ENCODE data around the gene PSMD13.

PSMD13 gene

GRCh38 chr11:240315-240714, 3.5 kb downstream of the PSMD13 start:
- Histone ChIP-seq H3K36me3 (ENCODE audit: control insufficient read depth, insufficient read depth, low read length) (no peaks in the 10 kb centered on the region), H3K9me3 (ENCODE audit: control insufficient read depth, low read length) (no peaks in the 10 kb centered on the region), H3K4me1 (ENCODE audit: control insufficient read depth, insufficient read depth, low read length) (peaks cover 13% of the 10 kb centered on the region), H3K4me3 (ENCODE audit: low read length) (no peak overlapping the region), H3K9ac (ENCODE audit: low read length) (no peak overlapping the region), H3K27me3 (ENCODE audit: control insufficient read depth, insufficient read depth, low read length) (no peaks in the 10 kb centered on the region)

GRCh38 chr11:241634-242033, 4.9 kb downstream of the PSMD13 start:
- Histone ChIP-seq H3K27me3 (ENCODE audit: control insufficient read depth, insufficient read depth, low read length) (no peaks in the 10 kb centered on the region), H3K9me3 (ENCODE audit: control insufficient read depth, low read length) (no peaks in the 10 kb centered on the region), H3K36me3 (ENCODE audit: control insufficient read depth, insufficient read depth, low read length) (peaks cover 4% of the 10 kb centered on the region), H3K4me1 (ENCODE audit: control insufficient read depth, insufficient read depth, low read length) (peaks cover 10% of the 10 kb centered on the region), H3K4me3 (ENCODE audit: low read length) (no peak overlapping the region), H3K9ac (ENCODE audit: low read length) (no peak overlapping the region)

GRCh38 chr11:244376-244775, 7.6 kb downstream of the PSMD13 start:
- H3K27me3 ChIP-seq (ENCODE audit: control insufficient read depth, insufficient read depth, low read length), result no peaks in the 10 kb centered on the region
- no peaks in the 10 kb centered on the region for H3K4me1 ChIP-seq (ENCODE audit: control insufficient read depth, insufficient read depth, low read length)
- no peak overlapping the region for H3K9ac ChIP-seq (ENCODE audit: low read length)
- no peaks in the 10 kb centered on the region for H3K9me3 ChIP-seq (ENCODE audit: control insufficient read depth, low read length)
- no peak overlapping the region for H3K4me3 ChIP-seq (ENCODE audit: low read length)
- peaks cover 11% of the 10 kb centered on the region for H3K36me3 ChIP-seq (ENCODE audit: control insufficient read depth, insufficient read depth, low read length)

- H3K4me3 ChIP-seq (ENCODE audit: low read length), result no peak overlapping the region
- no peaks in the 10 kb centered on the region for H3K27me3 ChIP-seq (ENCODE audit: control insufficient read depth, insufficient read depth, low read length)
- H3K4me1 ChIP-seq (ENCODE audit: control insufficient read depth, insufficient read depth, low read length), result no peaks in the 10 kb centered on the region
- H3K9ac ChIP-seq (ENCODE audit: low read length), result no peak overlapping the region
- H3K36me3 ChIP-seq (ENCODE audit: control insufficient read depth, insufficient read depth, low read length), result peaks cover 11% of the 10 kb centered on the region
- no peaks in the 10 kb centered on the region for H3K9me3 ChIP-seq (ENCODE audit: control insufficient read depth, low read length)
Observed at GRCh38 chr11:249062-249461, 12.3 kb downstream of the PSMD13 start.

GRCh38 chr11:250274-250673, 13.5 kb downstream of the PSMD13 start:
- Histone ChIP-seq H3K4me1 (ENCODE audit: control insufficient read depth, insufficient read depth, low read length) (no peaks in the 10 kb centered on the region), H3K36me3 (ENCODE audit: control insufficient read depth, insufficient read depth, low read length) (peaks cover 11% of the 10 kb centered on the region), H3K9ac (ENCODE audit: low read length) (no peak overlapping the region), H3K27me3 (ENCODE audit: control insufficient read depth, insufficient read depth, low read length) (no peaks in the 10 kb centered on the region), H3K9me3 (ENCODE audit: control insufficient read depth, low read length) (no peaks in the 10 kb centered on the region), H3K4me3 (ENCODE audit: low read length) (no peak overlapping the region)

GRCh38 chr11:250740-251299, 14.0 kb downstream of the PSMD13 start:
- Histone ChIP-seq H3K4me3 (ENCODE audit: low read length) (no peak overlapping the region), H3K9ac (ENCODE audit: low read length) (no peak overlapping the region), H3K27me3 (ENCODE audit: control insufficient read depth, insufficient read depth, low read length) (no peaks in the 10 kb centered on the region), H3K4me1 (ENCODE audit: control insufficient read depth, insufficient read depth, low read length) (no peaks in the 10 kb centered on the region), H3K36me3 (ENCODE audit: control insufficient read depth, insufficient read depth, low read length) (peaks cover 9% of the 10 kb centered on the region), H3K9me3 (ENCODE audit: control insufficient read depth, low read length) (no peaks in the 10 kb centered on the region)

GRCh38 chr11:251550-251949, 14.8 kb downstream of the PSMD13 start:
- no peak overlapping the region for H3K9ac ChIP-seq (ENCODE audit: low read length)
- no peak overlapping the region for H3K4me3 ChIP-seq (ENCODE audit: low read length)
- H3K9me3 ChIP-seq (ENCODE audit: control insufficient read depth, low read length), result no peaks in the 10 kb centered on the region
- no peaks in the 10 kb centered on the region for H3K27me3 ChIP-seq (ENCODE audit: control insufficient read depth, insufficient read depth, low read length)
- H3K4me1 ChIP-seq (ENCODE audit: control insufficient read depth, insufficient read depth, low read length), result no peaks in the 10 kb centered on the region
- peaks cover 6% of the 10 kb centered on the region for H3K36me3 ChIP-seq (ENCODE audit: control insufficient read depth, insufficient read depth, low read length)

GRCh38 chr11:252666-253065, 15.9 kb downstream of the PSMD13 start:
- no peaks in the 10 kb centered on the region for H3K27me3 ChIP-seq (ENCODE audit: control insufficient read depth, insufficient read depth, low read length)
- H3K36me3 ChIP-seq (ENCODE audit: control insufficient read depth, insufficient read depth, low read length), result peaks cover 6% of the 10 kb centered on the region
- no peak overlapping the region for H3K4me3 ChIP-seq (ENCODE audit: low read length)
- no peaks in the 10 kb centered on the region for H3K4me1 ChIP-seq (ENCODE audit: control insufficient read depth, insufficient read depth, low read length)
- no peaks in the 10 kb centered on the region for H3K9me3 ChIP-seq (ENCODE audit: control insufficient read depth, low read length)
- H3K9ac ChIP-seq (ENCODE audit: low read length), result no peak overlapping the region

GRCh38 chr11:253160-253885, 16.5 kb downstream of the PSMD13 start:
- H3K9ac ChIP-seq (ENCODE audit: low read length), result no peak overlapping the region
- no peak overlapping the region for H3K4me3 ChIP-seq (ENCODE audit: low read length)
- H3K27me3 ChIP-seq (ENCODE audit: control insufficient read depth, insufficient read depth, low read length), result no peaks in the 10 kb centered on the region
- H3K4me1 ChIP-seq (ENCODE audit: control insufficient read depth, insufficient read depth, low read length), result no peaks in the 10 kb centered on the region
- H3K9me3 ChIP-seq (ENCODE audit: control insufficient read depth, low read length), result no peaks in the 10 kb centered on the region
- peaks cover 6% of the 10 kb centered on the region for H3K36me3 ChIP-seq (ENCODE audit: control insufficient read depth, insufficient read depth, low read length)

GRCh38 chr11:253886-254270, 17.1 kb downstream of the PSMD13 start:
- Histone ChIP-seq H3K9me3 (ENCODE audit: control insufficient read depth, low read length) (no peaks in the 10 kb centered on the region), H3K27me3 (ENCODE audit: control insufficient read depth, insufficient read depth, low read length) (no peaks in the 10 kb centered on the region), H3K36me3 (ENCODE audit: control insufficient read depth, insufficient read depth, low read length) (peaks cover 3% of the 10 kb centered on the region), H3K9ac (ENCODE audit: low read length) (no peak overlapping the region), H3K4me3 (ENCODE audit: low read length) (no peak overlapping the region), H3K4me1 (ENCODE audit: control insufficient read depth, insufficient read depth, low read length) (no peaks in the 10 kb centered on the region)

GRCh38 chr11:255176-255575, 18.4 kb downstream of the PSMD13 start:
- H3K36me3 ChIP-seq (ENCODE audit: control insufficient read depth, insufficient read depth, low read length), result no peaks in the 10 kb centered on the region
- no peaks in the 10 kb centered on the region for H3K4me1 ChIP-seq (ENCODE audit: control insufficient read depth, insufficient read depth, low read length)
- no peaks in the 10 kb centered on the region for H3K9me3 ChIP-seq (ENCODE audit: control insufficient read depth, low read length)
- no peak overlapping the region for H3K9ac ChIP-seq (ENCODE audit: low read length)
- H3K27me3 ChIP-seq (ENCODE audit: control insufficient read depth, insufficient read depth, low read length), result no peaks in the 10 kb centered on the region
- H3K4me3 ChIP-seq (ENCODE audit: low read length), result no peak overlapping the region

GRCh38 chr11:255816-256215, 19.0 kb downstream of the PSMD13 start:
- no peaks in the 10 kb centered on the region for H3K36me3 ChIP-seq (ENCODE audit: control insufficient read depth, insufficient read depth, low read length)
- no peaks in the 10 kb centered on the region for H3K27me3 ChIP-seq (ENCODE audit: control insufficient read depth, insufficient read depth, low read length)
- H3K9ac ChIP-seq (ENCODE audit: low read length), result no peak overlapping the region
- no peaks in the 10 kb centered on the region for H3K4me1 ChIP-seq (ENCODE audit: control insufficient read depth, insufficient read depth, low read length)
- no peak overlapping the region for H3K4me3 ChIP-seq (ENCODE audit: low read length)
- no peaks in the 10 kb centered on the region for H3K9me3 ChIP-seq (ENCODE audit: control insufficient read depth, low read length)
